WTC11 (cell line): ENCODE data around the gene STK32A. TPM values are rescaled to one million over a fixed set of nuclear protein-coding genes. Genes with fewer than 3 reads are reported as not detected.

Source experiments
- ATAC-seq: fragments of 200-7000 bp; cut with Tn5 transposase; 2 replicates; pipeline ENCODE4 v1.10.0; 2021; ENCODE audit warnings: mild to moderate bottlenecking, moderate library complexity
- CTCF ChIA-PET: fragments of 300-600 bp; sonication (Branson Sonifier 250); formaldehyde crosslinking; loops from one replicate; lab custom pipeline; 2021; ENCODE audit warnings: antibody characterized with exemption; lab: Charles Lee
- POLR2A ChIA-PET: fragments of 350-600 bp; sonication (Branson Sonifier 250); formaldehyde crosslinking; loops from one replicate; lab custom pipeline; 2021; ENCODE audit warnings: antibody characterized with exemption; lab: Charles Lee
- DNase-seq: peaks from one replicate; pipeline ENCODE4 v3.0.0; 2021; ENCODE audit warnings: low spot score
- H3K27ac Mint-ChIP-seq: 2 replicates; pipeline ENCODE4 v1.8.0; 2021; ENCODE audit warnings: mixed read lengths
- H3K27me3 Mint-ChIP-seq: 2 replicates; pipeline ENCODE4 v1.8.0; 2021; ENCODE audit warnings: low read depth, mild to moderate bottlenecking, moderate library complexity, mixed read lengths
- H3K36me3 Mint-ChIP-seq: 2 replicates; pipeline ENCODE4 v1.8.0; 2021; ENCODE audit warnings: mixed read lengths
- H3K4me1 Mint-ChIP-seq: 2 replicates; pipeline ENCODE4 v1.8.0; 2022; ENCODE audit warnings: mixed read lengths
- H3K4me3 Mint-ChIP-seq: 2 replicates; pipeline ENCODE4 v1.8.0; 2021; ENCODE audit warnings: mild to moderate bottlenecking, moderate library complexity, mixed read lengths
- H3K9me3 Mint-ChIP-seq: 2 replicates; pipeline ENCODE4 v1.8.0; 2021; ENCODE audit warnings: mixed read lengths
- CREB1 ChIP-seq: sonication (generic); formaldehyde crosslinking; IDR thresholded peaks from 2 replicates; pipeline ENCODE4 v1.8.0; 2023; ENCODE audit warnings: mild to moderate bottlenecking, missing genetic modification reagents
- CTCF ChIP-seq: fragments of 200-600 bp; IDR thresholded peaks from 2 replicates; pipeline ENCODE4 v1.8.0; 2022; ENCODE audit warnings: antibody characterized with exemption
- E2F5 ChIP-seq: sonication (generic); formaldehyde crosslinking; IDR thresholded peaks from 2 replicates; pipeline ENCODE4 v1.8.1; 2022; ENCODE audit warnings: mild to moderate bottlenecking, moderate library complexity, missing genetic modification reagents
- JAZF1 ChIP-seq: fragments of 250-450 bp; sonication (Bioruptor Pico); IDR thresholded peaks from 2 replicates; pipeline ENCODE4 v1.9.0; 2021; ENCODE audit warnings: moderate library complexity, mild to moderate bottlenecking, inconsistent platforms
- MXD4 ChIP-seq: fragments of 250-450 bp; sonication (Bioruptor Pico); IDR thresholded peaks from 2 replicates; pipeline ENCODE4 v1.8.0; 2021; ENCODE audit warnings: mild to moderate bottlenecking, moderate library complexity, borderline replicate concordance
- NFE2L1 ChIP-seq: sonication (generic); formaldehyde crosslinking; IDR thresholded peaks from 2 replicates; pipeline ENCODE4 v1.8.1; 2023; ENCODE audit warnings: missing genetic modification reagents
- NFYB ChIP-seq: sonication (generic); formaldehyde crosslinking; conservative IDR thresholded peaks from 2 replicates; pipeline ENCODE4 v1.8.0; 2022; ENCODE audit warnings: low read depth, missing genetic modification reagents
- NR3C1 ChIP-seq: sonication (generic); formaldehyde crosslinking; conservative IDR thresholded peaks from 2 replicates; pipeline ENCODE4 v1.8.1; 2023; ENCODE audit warnings: low read depth, mild to moderate bottlenecking, missing genetic modification reagents
- STAT6 ChIP-seq: sonication (generic); formaldehyde crosslinking; conservative IDR thresholded peaks from 2 replicates; pipeline ENCODE4 v1.8.1; 2023; ENCODE audit warnings: mild to moderate bottlenecking, low read depth, missing genetic modification reagents, moderate library complexity
- TEAD4 ChIP-seq: sonication (generic); formaldehyde crosslinking; IDR thresholded peaks from 2 replicates; pipeline ENCODE4 v1.8.0; 2022; ENCODE audit warnings: mild to moderate bottlenecking, missing genetic modification reagents
- USF2 ChIP-seq: sonication (generic); formaldehyde crosslinking; IDR thresholded peaks from 2 replicates; pipeline ENCODE4 v1.8.1; 2023; ENCODE audit warnings: mild to moderate bottlenecking, missing genetic modification reagents, moderate library complexity
- ZBTB21 ChIP-seq: sonication (generic); formaldehyde crosslinking; IDR thresholded peaks from 2 replicates; pipeline ENCODE4 v1.8.1; 2023; ENCODE audit warnings: mild to moderate bottlenecking, missing genetic modification reagents, borderline replicate concordance
- ZMAT4 ChIP-seq: fragments of 250-450 bp; sonication (Bioruptor Pico); IDR thresholded peaks from 2 replicates; pipeline ENCODE4 v1.9.0; 2021; ENCODE audit warnings: mild to moderate bottlenecking
- ZNF121 ChIP-seq: sonication (generic); formaldehyde crosslinking; IDR thresholded peaks from 2 replicates; pipeline ENCODE4 v1.8.0; 2023; ENCODE audit warnings: missing genetic modification reagents
- ZNF263 ChIP-seq: sonication (generic); formaldehyde crosslinking; IDR thresholded peaks from 2 replicates; pipeline ENCODE4 v1.8.1; 2022; ENCODE audit warnings: low read depth, mild to moderate bottlenecking, moderate library complexity, missing genetic modification reagents
- ZNF423 ChIP-seq: fragments of 250-450 bp; sonication (Bioruptor Pico); IDR thresholded peaks from 2 replicates; pipeline ENCODE4 v2.1.2; 2022; ENCODE audit warnings: mild to moderate bottlenecking, moderate library complexity
- total RNA-seq: library from RNA; stranded (reverse); gene quantifications from 3 replicates; pipeline ENCODE4 v1.2.3, GENCODE V29; 2021
- TF ChIP-seq, protein P1 (sequence below): sonication (generic); formaldehyde crosslinking; IDR thresholded peaks from 2 replicates; pipeline ENCODE4 v1.8.1; 2023; ENCODE audit warnings: mild to moderate bottlenecking, missing genetic modification reagents
- TF ChIP-seq, protein P2 (sequence below): fragments of 250-450 bp; sonication (Bioruptor Pico); IDR thresholded peaks from 2 replicates; pipeline ENCODE4 v1.9.0; 2021; ENCODE audit warnings: mild to moderate bottlenecking

STK32A gene
- total RNA-seq, 1 experiment from 2014 or later: 1.7 TPM

GRCh38 chr5:147432323-147432722, 197.5 kb downstream of the STK32A start (continued):
- TF ChIP-seq CTCF: no peak

DNA sequence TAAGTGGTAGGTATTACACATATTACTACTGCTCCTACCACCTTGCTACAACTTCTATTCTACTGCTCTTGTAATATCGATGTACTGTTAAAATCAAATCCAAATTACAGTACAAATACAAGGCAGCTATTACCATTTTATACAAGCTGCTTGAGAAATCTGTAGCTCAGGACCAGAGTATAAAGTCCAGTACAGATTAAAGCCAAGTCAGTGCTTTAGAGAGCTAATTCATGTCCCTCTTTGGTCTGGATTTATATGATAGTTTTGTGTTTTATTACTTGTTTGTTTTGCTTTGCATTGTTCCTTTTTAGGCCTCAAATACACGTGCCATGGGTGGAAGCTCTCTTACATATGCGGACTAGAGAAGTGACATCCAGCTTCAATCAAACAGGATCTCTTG, 199.2 kb downstream of the STK32A start:
- no peaks in the 10 kb centered on the region for H3K9me3 Mint-ChIP-seq
- H3K36me3 Mint-ChIP-seq: peaks cover 13% of the 10 kb centered on the region
- no peaks in the 10 kb centered on the region for H3K27me3 Mint-ChIP-seq
- DNase-seq: no peak
- TF ChIP-seq, protein P1, sequence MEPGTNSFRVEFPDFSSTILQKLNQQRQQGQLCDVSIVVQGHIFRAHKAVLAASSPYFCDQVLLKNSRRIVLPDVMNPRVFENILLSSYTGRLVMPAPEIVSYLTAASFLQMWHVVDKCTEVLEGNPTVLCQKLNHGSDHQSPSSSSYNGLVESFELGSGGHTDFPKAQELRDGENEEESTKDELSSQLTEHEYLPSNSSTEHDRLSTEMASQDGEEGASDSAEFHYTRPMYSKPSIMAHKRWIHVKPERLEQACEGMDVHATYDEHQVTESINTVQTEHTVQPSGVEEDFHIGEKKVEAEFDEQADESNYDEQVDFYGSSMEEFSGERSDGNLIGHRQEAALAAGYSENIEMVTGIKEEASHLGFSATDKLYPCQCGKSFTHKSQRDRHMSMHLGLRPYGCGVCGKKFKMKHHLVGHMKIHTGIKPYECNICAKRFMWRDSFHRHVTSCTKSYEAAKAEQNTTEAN: no peak
- TF ChIP-seq NFYB (CRISPR knock-in tag) (no peak), USF2 (CRISPR knock-in tag) (no peak)
- no peak overlapping the region for H3K27ac Mint-ChIP-seq
- H3K4me1 Mint-ChIP-seq: peaks cover 84% of the 10 kb centered on the region
- H3K4me3 Mint-ChIP-seq: no peak overlapping the region
- no peak for ATAC-seq
- ChIA-PET CTCF (interaction anchor here (1.1 to 2.9 kb wide), 5 partner anchors 20 to 144 kb away, joined by 3 to 11 read pairs (median 3); no protein-coding TSS in a partner anchor), POLR2A (interaction anchor here (0.9 to 1.1 kb wide), 2 partner anchors 9 to 14 kb away, joined by 3 to 4 read pairs; no protein-coding TSS in a partner anchor)

- H3K27me3 Mint-ChIP-seq: no peaks in the 10 kb centered on the region
- H3K4me1 Mint-ChIP-seq: peaks cover 89% of the 10 kb centered on the region
- H3K9me3 Mint-ChIP-seq: no peaks in the 10 kb centered on the region
- no peak for ATAC-seq
- no peak for DNase-seq
- H3K4me3 Mint-ChIP-seq: no peak overlapping the region
- TF ChIP-seq JAZF1 (no peak), TEAD4 (CRISPR knock-in tag) (no peak), ZNF263 (no peak), ZNF423 (CRISPR knock-in tag) (no peak), USF2 (CRISPR knock-in tag) (no peak)
- POLR2A ChIA-PET: no interaction called here
- no peak overlapping the region for H3K27ac Mint-ChIP-seq
- H3K36me3 Mint-ChIP-seq: peaks cover 13% of the 10 kb centered on the region
- CTCF ChIA-PET: interaction anchor here (0.8 to 1.4 kb wide), 6 partner anchors 13 to 248 kb away, joined by 3 to 5 read pairs (median 3); no protein-coding TSS in a partner anchor
Measured at GRCh38 chr5:147436596-147436995, 201.8 kb downstream of the STK32A start.

DNA sequence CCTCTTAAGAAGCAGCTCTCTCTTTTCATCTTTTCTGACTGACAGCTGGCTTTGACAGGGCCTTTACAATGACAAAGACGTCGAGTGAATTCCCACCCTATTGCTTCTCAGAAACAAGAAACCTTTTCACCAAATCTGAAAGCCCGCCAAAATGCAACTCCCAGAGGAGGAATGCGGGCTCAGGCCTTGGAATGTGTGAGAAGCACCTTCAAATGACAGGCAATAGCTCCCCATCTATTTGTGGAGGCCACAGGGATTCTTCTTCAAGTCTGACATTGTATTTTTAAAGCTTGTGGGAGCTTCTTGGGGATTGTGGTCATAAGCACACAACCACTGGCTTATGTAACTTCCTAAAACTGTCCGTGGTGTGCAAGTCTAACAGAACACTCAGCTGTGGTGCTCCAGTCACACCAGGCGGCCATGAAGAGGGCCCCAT, 202.4 kb downstream of the STK32A start:
- ATAC-seq: peak; percentile 15; the same call in 1 of the 2 replicates
- no peaks in the 10 kb centered on the region for H3K27me3 Mint-ChIP-seq
- H3K4me1 Mint-ChIP-seq: peaks cover 89% of the 10 kb centered on the region
- H3K4me3 Mint-ChIP-seq: no peak overlapping the region
- CTCF ChIA-PET: interaction anchor here (0.8 to 1.4 kb wide), 5 partner anchors 12 to 40 kb away, joined by 3 to 5 read pairs (median 3); no protein-coding TSS in a partner anchor
- POLR2A ChIA-PET: interaction anchor here (0.6 kb wide), 1 partner anchor 18 kb away, joined by 3 read pairs; no protein-coding TSS in a partner anchor
- H3K36me3 Mint-ChIP-seq: peaks cover 13% of the 10 kb centered on the region
- DNase-seq: no peak
- H3K27ac Mint-ChIP-seq: no peak overlapping the region
- H3K9me3 Mint-ChIP-seq: no peaks in the 10 kb centered on the region
- TF ChIP-seq NFYB (CRISPR knock-in tag) (no peak), ZBTB21 (CRISPR knock-in tag) (no peak), NFE2L1 (no peak), CREB1 (no peak), MXD4 (CRISPR knock-in tag) (no peak), E2F5 (CRISPR knock-in tag) (no peak), TEAD4 (CRISPR knock-in tag) (no peak), NR3C1 (CRISPR knock-in tag) (no peak), ZNF121 (CRISPR knock-in tag) (no peak), STAT6 (CRISPR knock-in tag) (no peak), ZMAT4 (CRISPR knock-in tag) (no peak)
- TF ChIP-seq, protein P2, sequence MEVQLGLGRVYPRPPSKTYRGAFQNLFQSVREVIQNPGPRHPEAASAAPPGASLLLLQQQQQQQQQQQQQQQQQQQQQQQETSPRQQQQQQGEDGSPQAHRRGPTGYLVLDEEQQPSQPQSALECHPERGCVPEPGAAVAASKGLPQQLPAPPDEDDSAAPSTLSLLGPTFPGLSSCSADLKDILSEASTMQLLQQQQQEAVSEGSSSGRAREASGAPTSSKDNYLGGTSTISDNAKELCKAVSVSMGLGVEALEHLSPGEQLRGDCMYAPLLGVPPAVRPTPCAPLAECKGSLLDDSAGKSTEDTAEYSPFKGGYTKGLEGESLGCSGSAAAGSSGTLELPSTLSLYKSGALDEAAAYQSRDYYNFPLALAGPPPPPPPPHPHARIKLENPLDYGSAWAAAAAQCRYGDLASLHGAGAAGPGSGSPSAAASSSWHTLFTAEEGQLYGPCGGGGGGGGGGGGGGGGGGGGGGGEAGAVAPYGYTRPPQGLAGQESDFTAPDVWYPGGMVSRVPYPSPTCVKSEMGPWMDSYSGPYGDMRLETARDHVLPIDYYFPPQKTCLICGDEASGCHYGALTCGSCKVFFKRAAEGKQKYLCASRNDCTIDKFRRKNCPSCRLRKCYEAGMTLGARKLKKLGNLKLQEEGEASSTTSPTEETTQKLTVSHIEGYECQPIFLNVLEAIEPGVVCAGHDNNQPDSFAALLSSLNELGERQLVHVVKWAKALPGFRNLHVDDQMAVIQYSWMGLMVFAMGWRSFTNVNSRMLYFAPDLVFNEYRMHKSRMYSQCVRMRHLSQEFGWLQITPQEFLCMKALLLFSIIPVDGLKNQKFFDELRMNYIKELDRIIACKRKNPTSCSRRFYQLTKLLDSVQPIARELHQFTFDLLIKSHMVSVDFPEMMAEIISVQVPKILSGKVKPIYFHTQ (CRISPR knock-in tag): no peak
